MG63 (cell line): Measurements from ENCODE around the gene SLC25A22. TPM values are rescaled to one million over a fixed set of nuclear protein-coding genes. Genes with fewer than 3 reads are reported as not detected.

ENCODE experiments used
- DNase-seq: peaks from one replicate; pipeline ENCODE4 v3.0.0-alpha.2; 2020
- H3K27me3 ChIP-seq: fragments of 250-450 bp; sonication (Bioruptor Pico); 2 replicates; pipeline ENCODE4 v1.5.1; 2020; ENCODE audit warnings: mild to moderate bottlenecking, moderate library complexity
- H3K36me3 ChIP-seq: fragments of 250-450 bp; sonication (Bioruptor Pico); 2 replicates; pipeline ENCODE4 v1.5.1; 2020; ENCODE audit warnings: mild to moderate bottlenecking, moderate library complexity
- H3K4me3 ChIP-seq: fragments of 250-450 bp; sonication (Bioruptor Pico); 2 replicates; pipeline ENCODE4 v1.5.1; 2020; ENCODE audit warnings: mild to moderate bottlenecking, moderate library complexity
- H3K9me3 ChIP-seq: fragments of 250-450 bp; sonication (Bioruptor Pico); 2 replicates; pipeline ENCODE4 v1.5.1; 2020; ENCODE audit warnings: mild to moderate bottlenecking, moderate library complexity
- total RNA-seq: library from RNA; depleted of rRNA; stranded (reverse); fragments of >200 nt; shearing (Covaris generic); gene quantifications from 2 replicates; pipeline ENCODE4 v1.2.3, GENCODE V29; 2014; ENCODE audit warnings: low replicate concordance

The SLC25A22 gene
- total RNA-seq, 1 experiment from 2014 or later, result 31.3 TPM

- no peaks in the 10 kb centered on the region for H3K27me3 ChIP-seq
- no peak for DNase-seq
- H3K4me3 ChIP-seq, result no peak overlapping the region
- peaks cover 29% of the 10 kb centered on the region for H3K36me3 ChIP-seq
- no peaks in the 10 kb centered on the region for H3K9me3 ChIP-seq
These were observed 8.8 kb downstream of the SLC25A22 start for GRCh38 chr11:788953-789940.

- Histone ChIP-seq H3K4me3 (no peak overlapping the region), H3K27me3 (no peaks in the 10 kb centered on the region), H3K36me3 (peaks cover 17% of the 10 kb centered on the region), H3K9me3 (no peaks in the 10 kb centered on the region)
- DNase-seq, result no peak
These were observed 10.0 kb downstream of the SLC25A22 start for GRCh38 chr11:788009-788640.

GRCh38 chr11:787084-787675, 10.9 kb downstream of the SLC25A22 start:
- DNase-seq, result no peak

GRCh38 chr11:786235-787083, 11.6 kb downstream of the SLC25A22 start:
- Histone ChIP-seq H3K4me3 (no peak overlapping the region), H3K27me3 (no peaks in the 10 kb centered on the region), H3K9me3 (no peaks in the 10 kb centered on the region), H3K36me3 (peaks cover 4% of the 10 kb centered on the region; the same call in 1 of the 2 replicates)
- no peak for DNase-seq

More at GRCh38 chr11:787084-787675, 10.9 kb downstream of the SLC25A22 start:
- Histone ChIP-seq H3K9me3 (no peaks in the 10 kb centered on the region), H3K4me3 (no peak overlapping the region), H3K36me3 (peaks cover 10% of the 10 kb centered on the region), H3K27me3 (no peaks in the 10 kb centered on the region)

- H3K4me3 ChIP-seq, result no peak overlapping the region
- no peaks in the 10 kb centered on the region for H3K9me3 ChIP-seq
- peaks cover 14% of the 10 kb centered on the region for H3K36me3 ChIP-seq
- DNase-seq, result peak; percentile 95
- H3K27me3 ChIP-seq, result no peaks in the 10 kb centered on the region
These were observed 14.5 kb downstream of the SLC25A22 start for GRCh38 chr11:783581-784015.

- no peaks in the 10 kb centered on the region for H3K27me3 ChIP-seq
- H3K4me3 ChIP-seq, result no peak overlapping the region
- no peak for DNase-seq
- H3K36me3 ChIP-seq, result peaks cover 18% of the 10 kb centered on the region
- no peaks in the 10 kb centered on the region for H3K9me3 ChIP-seq
These were observed 15.6 kb downstream of the SLC25A22 start for GRCh38 chr11:782264-783174.

GRCh38 chr11:779955-780532, 18.0 kb downstream of the SLC25A22 start:
- Histone ChIP-seq H3K4me3 (no peak overlapping the region), H3K9me3 (no peaks in the 10 kb centered on the region), H3K27me3 (no peaks in the 10 kb centered on the region), H3K36me3 (peaks cover 24% of the 10 kb centered on the region)
- DNase-seq, result no peak

- Histone ChIP-seq H3K27me3 (no peaks in the 10 kb centered on the region), H3K4me3 (no peak overlapping the region), H3K36me3 (peaks cover 30% of the 10 kb centered on the region), H3K9me3 (no peaks in the 10 kb centered on the region)
- DNase-seq, result no peak
These were observed 18.8 kb downstream of the SLC25A22 start for GRCh38 chr11:778976-779954.

- Histone ChIP-seq H3K27me3 (no peaks in the 10 kb centered on the region), H3K9me3 (no peaks in the 10 kb centered on the region)
- DNase-seq, result peak; percentile 91
These were observed 20.5 kb downstream of the SLC25A22 start, which contains the start of gene GATD1 for GRCh38 chr11:777288-778255. TSS of gene GATD1 (minus strand) at chr11:777487. CDS start at chr11:777462, 25 bp downstream.

GRCh38 chr11:776561-777287, 21.4 kb downstream of the SLC25A22 start:
- no peaks in the 10 kb centered on the region for H3K9me3 ChIP-seq
- peak; percentile 28 for DNase-seq

More at GRCh38 chr11:777288-778255, 20.5 kb downstream of the SLC25A22 start, which contains the start of gene GATD1:
- Histone ChIP-seq H3K36me3 (peaks cover 47% of the 10 kb centered on the region), H3K4me3 (peak within 1 kb of the TSS; percentile 94)

GRCh38 chr11:776263-776560, 21.9 kb downstream of the SLC25A22 start:
- H3K36me3 ChIP-seq, result peaks cover 58% of the 10 kb centered on the region
- no peaks in the 10 kb centered on the region for H3K9me3 ChIP-seq
- H3K27me3 ChIP-seq, result no peaks in the 10 kb centered on the region
- peak overlapping the region; percentile 94 for H3K4me3 ChIP-seq
- DNase-seq, result no peak

More at GRCh38 chr11:776561-777287, 21.4 kb downstream of the SLC25A22 start:
- Histone ChIP-seq H3K4me3 (peak overlapping the region; percentile 94), H3K36me3 (peaks cover 53% of the 10 kb centered on the region), H3K27me3 (no peaks in the 10 kb centered on the region)

GRCh38 chr11:774873-775592, 23.0 kb downstream of the SLC25A22 start:
- no peaks in the 10 kb centered on the region for H3K9me3 ChIP-seq
- DNase-seq, result peak; percentile 83
- H3K36me3 ChIP-seq, result peaks cover 67% of the 10 kb centered on the region
- H3K4me3 ChIP-seq, result peak overlapping the region; percentile 94
- no peaks in the 10 kb centered on the region for H3K27me3 ChIP-seq
